ENCODE results near the gene MEGF8. TPM values are rescaled to one million over a fixed set of nuclear protein-coding genes. Genes with fewer than 3 reads are reported as not detected.

Gene MEGF8, protein sequence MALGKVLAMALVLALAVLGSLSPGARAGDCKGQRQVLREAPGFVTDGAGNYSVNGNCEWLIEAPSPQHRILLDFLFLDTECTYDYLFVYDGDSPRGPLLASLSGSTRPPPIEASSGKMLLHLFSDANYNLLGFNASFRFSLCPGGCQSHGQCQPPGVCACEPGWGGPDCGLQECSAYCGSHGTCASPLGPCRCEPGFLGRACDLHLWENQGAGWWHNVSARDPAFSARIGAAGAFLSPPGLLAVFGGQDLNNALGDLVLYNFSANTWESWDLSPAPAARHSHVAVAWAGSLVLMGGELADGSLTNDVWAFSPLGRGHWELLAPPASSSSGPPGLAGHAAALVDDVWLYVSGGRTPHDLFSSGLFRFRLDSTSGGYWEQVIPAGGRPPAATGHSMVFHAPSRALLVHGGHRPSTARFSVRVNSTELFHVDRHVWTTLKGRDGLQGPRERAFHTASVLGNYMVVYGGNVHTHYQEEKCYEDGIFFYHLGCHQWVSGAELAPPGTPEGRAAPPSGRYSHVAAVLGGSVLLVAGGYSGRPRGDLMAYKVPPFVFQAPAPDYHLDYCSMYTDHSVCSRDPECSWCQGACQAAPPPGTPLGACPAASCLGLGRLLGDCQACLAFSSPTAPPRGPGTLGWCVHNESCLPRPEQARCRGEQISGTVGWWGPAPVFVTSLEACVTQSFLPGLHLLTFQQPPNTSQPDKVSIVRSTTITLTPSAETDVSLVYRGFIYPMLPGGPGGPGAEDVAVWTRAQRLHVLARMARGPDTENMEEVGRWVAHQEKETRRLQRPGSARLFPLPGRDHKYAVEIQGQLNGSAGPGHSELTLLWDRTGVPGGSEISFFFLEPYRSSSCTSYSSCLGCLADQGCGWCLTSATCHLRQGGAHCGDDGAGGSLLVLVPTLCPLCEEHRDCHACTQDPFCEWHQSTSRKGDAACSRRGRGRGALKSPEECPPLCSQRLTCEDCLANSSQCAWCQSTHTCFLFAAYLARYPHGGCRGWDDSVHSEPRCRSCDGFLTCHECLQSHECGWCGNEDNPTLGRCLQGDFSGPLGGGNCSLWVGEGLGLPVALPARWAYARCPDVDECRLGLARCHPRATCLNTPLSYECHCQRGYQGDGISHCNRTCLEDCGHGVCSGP (N-terminal part only)
- 32.8 TPM for total RNA-seq

DNA sequence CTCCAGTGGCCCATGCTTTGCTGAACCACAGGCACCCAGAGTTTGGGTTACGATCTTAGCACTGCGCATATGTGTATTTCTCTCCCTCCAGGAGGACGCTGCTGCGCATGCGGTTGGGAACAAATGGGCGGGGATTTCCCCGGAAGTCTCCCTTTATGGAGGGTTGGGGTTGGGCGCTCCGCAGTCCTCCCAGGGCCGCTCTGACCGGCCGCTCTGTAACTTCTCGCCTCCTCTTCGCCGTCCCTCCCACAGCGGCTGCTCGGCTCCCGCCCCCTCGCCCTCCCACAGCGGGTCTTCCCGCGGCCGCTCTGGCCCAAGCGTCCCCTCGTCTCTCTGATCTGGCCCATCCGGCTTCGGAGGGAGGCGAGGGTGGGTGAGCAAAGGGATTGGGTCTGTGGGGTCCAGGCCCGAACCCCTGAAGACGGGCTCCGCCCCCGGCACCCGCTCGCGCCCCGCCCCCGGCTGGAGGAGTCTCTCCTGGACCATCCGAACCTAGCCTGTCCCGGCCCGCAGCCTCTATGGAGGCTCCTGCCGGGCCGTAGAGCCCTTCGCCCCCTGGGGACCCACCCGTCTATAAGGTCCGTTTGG lies at the start of gene MEGF8:
Gene MEGF8 (plus strand): TSS at position 328 of the 588 bp plus-strand sequence. CDS start 609 bp downstream, outside the sequence.
- DNase-seq (ENCODE audit: low spot score): peak; percentile 98

DNA sequence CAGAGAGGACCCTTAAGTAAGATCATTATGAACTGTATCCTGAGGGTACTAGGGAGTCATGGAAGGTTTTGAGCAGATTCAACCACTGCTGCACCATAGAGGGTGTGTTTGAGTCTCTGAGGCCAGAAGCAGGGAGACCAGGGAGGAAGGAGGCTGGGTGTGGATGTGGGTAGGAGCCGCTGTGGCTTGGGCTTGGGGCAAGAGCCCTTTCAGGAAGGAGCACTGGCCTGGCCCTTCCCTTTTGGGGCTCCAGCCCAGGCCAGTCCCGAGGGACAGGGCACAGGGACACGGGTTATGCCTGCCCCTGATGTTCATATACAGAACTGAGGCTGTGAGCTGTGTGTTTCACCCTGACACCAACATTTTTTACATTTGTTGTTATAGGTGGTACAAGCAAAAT lies 49.2 kb upstream of the MEGF8 start:
- DNase-seq (ENCODE audit: low spot score): no peak

DNA sequence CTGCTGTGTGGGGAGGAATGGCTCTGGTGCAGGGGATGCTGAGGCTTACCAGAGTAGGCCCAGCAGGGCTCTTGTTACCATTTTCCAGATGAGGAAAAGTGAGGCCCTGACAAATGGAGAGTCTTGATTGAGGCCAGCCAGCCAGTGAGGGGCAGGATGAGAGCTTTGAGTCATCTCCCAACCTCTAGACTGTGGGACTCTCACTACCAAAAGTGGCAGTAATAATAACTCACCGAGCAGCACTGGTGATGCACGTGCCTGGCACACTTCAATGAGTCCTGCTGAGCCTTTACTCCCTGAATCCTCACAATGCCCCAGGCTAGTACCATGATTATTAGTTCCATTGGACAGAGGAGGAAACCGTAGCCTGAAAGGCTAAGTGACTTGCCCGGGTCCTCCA lies 48.6 kb upstream of the MEGF8 start:
- no peak for DNase-seq (ENCODE audit: low spot score)

DNA sequence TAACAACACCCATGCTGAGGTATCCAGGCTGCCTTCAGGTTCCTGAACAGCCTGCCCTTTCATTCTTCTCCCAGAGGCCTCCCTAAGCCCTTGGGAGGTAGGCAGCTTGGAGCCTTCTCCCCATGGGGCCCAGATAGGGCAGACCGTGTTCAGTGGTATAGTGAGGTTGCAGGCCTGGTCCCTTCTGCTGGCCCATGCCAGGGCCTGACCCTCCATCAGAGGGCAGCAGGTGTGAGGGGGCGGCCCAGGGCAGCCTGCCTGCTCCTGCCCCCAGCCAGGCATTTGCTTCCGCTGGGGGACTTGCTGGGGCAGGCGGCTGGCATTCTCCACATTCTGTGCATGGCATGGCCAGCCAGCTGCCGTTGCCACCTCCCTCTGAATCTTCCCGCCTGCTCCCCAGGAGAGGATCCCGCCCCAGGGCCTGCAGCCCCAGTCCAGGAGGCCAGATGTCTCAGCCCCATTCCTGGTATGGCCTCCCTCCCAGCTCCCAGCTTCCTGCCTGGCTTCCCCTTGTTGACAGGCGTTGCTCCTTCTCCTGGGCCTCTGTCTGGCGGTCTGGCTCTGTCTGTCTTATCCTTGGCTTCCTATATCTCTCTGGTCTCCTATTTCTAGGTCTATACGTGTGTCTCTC lies 47.5 kb upstream of the MEGF8 start:
- peak; percentile 26 for DNase-seq (ENCODE audit: low spot score)

- no peak for DNase-seq (ENCODE audit: low spot score)
These were observed 46.8 kb upstream of the MEGF8 start for GRCh38 chr19:42278452-42279154.

DNA sequence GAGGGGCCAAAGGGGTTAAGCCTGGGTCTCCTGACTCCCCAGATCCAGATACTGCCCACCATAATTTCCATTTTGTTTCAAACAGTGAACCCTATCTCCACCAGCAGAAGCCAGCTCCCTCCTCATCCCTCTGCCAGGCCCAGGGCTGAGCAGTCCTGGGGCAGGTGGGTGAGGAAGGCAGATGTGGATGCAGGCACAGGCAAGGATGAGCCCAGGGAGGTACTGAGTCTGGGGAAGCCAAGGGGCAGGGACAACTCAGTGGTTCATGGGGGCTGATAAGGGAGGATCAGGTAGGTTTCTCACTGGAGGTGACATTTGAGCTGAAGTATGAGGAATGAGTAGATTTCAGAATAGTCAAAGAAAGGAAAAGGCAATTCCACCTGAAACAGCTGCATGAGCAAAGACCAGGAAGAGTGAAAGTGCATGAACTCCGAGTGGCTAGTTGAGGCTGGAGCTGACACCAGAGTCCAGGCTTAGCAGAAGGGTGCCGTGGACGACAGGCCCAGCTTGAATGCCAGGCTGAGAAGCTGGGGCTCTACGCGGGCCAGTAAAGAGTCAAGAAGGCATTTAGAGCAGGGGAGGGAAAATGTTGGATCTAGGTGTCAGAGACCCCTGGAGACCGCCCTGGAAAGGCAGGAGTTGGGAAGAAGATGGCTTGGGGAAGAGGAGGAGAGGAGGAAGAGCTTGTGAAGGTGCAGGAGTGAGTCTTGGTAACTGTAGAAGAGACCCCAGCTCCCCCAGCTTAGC lies 46.1 kb upstream of the MEGF8 start:
- no peak for DNase-seq (ENCODE audit: low spot score)

DNA sequence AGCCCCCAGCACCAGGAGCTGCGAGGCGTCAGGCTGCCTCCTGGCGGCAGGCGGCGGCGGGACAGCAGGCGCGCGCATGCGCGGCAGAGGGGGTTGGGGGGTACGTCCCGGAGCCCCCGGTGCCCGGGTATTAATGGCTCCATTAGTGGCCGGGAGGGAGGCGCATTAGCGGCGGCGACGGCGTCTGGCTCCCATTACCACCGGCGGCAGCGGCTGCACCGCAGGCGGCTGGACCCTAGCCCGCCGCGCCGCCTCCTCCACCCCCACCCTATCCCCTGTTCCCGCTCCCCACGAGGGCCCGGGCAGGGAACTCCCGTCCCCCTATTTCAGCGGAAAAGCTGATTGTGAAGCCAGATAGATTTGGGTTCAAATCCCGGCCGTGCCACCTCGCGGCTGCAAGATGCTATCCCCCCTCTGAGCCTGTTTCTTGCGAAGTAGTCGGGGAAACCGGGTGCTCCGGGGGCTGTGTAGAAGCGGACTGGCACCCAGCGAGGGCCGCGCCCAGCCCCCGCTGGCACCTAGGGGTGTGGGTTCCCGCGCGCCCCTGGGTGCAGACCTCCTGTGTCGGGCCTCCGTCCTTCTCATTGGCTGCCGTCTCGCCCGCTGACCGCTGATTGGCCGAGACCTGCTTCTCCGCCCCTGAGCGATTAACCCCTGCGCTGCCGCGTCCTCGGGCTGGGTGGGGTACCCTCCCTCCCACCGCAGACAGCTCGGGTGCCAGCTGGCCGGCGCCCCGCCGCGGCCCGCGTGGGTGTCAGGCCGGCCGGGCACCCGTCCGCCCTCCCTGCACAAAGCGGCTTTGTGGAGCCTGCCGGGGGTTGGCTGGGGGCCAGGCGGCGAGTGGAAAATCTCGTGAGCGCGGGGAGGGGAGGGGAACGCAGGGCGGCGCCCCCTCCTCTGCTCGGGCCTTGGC lies 45.3 kb upstream of the MEGF8 start:
- DNase-seq (ENCODE audit: low spot score): peak; percentile 89

DNA sequence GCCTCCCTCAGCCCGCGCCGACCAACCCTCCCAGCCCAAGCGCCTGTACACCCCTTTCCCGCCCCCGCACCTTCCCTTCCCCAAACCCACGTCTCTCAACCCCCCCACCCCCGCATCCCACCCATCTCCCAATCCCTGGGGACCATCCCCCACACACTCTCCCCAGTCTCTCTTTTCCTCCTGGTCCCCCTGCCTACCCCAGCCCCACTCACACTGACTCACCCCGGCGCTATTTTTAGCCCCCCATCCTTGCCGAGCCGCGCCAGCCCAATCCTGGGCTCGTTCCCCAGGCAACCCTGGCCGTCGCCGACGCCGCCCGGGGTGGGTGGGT lies 44.7 kb upstream of the MEGF8 start:
- DNase-seq (ENCODE audit: low spot score): peak; percentile 35

- peak; percentile 23 for DNase-seq (ENCODE audit: low spot score)
These were observed 44.1 kb upstream of the MEGF8 start for GRCh38 chr19:42281146-42281826.

DNA sequence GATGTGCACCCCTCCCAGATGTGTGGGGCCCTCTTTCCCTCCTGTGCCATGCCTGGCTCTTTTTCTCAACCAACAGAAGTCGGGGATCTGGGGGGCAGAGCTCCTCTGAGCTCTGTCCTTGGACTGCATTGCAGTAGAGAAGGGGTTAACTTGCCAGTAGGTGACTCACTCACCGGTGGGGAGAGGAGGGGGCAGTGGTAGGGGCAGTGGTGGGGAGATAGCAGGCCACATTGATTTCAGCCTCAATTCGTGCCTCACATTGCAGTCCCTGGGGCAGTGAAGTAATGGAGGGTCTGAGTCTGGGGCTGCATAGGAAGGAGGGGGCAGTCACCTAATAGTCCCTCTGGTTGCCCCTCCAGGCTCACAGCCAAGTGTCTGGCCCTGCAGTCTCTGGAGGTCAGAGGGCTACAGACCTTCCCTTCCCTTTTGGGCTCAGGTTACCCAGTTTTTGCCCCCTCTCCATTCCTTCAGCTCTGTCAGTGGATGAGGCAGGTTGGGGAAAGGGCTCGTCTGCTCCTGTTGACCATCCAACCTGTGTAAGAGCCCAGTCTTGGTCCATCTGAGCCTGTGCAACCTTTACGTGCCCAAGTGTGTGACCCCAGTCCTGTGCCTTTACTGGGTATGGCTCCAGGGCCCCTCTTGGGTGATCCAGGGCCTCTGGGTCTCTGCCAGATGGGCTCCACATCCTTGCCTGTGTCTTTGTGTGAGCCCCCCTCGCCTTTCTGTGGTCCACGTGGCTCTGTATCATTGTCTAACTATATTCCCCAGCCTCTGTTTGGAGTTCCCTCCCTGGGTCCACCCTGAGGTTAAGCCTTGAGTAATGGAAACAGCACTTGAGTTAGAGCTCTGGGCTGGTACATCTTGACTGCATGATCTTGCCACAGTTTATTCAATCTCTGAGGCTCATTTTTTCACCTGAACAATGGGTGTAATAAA lies 43.3 kb upstream of the MEGF8 start:
- no peak for DNase-seq (ENCODE audit: low spot score)

GRCh38 chr19:42282819-42283187 lies 42.6 kb upstream of the MEGF8 start:
- DNase-seq (ENCODE audit: low spot score): no peak

GRCh38 chr19:42283188-42284065 lies 42.0 kb upstream of the MEGF8 start:
- DNase-seq (ENCODE audit: low spot score): peak; percentile 95

DNA sequence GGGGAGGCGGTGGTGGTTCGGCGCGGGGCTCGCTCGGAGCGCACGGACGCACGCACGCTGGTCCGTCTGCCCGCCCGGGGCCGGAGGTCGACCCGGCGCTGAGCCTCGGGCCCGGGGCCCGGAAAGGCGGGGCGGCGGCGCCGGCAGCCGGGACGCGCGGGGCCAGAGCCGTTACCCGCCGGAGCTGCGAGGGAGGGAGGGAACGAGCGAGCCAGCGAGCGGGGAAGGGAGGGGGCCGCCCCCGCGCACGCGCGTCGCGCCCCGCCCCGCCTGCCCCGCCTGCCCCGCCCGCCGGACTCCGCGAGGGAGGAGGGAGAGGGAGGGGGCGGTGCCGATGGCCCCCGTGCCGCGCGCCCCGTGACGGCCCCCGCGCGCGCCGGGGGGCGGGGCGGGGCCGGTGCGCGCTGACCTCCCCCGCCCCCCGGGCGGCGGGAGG lies 41.4 kb upstream of the MEGF8 start:
- peak; percentile 74 for DNase-seq (ENCODE audit: low spot score)

DNA sequence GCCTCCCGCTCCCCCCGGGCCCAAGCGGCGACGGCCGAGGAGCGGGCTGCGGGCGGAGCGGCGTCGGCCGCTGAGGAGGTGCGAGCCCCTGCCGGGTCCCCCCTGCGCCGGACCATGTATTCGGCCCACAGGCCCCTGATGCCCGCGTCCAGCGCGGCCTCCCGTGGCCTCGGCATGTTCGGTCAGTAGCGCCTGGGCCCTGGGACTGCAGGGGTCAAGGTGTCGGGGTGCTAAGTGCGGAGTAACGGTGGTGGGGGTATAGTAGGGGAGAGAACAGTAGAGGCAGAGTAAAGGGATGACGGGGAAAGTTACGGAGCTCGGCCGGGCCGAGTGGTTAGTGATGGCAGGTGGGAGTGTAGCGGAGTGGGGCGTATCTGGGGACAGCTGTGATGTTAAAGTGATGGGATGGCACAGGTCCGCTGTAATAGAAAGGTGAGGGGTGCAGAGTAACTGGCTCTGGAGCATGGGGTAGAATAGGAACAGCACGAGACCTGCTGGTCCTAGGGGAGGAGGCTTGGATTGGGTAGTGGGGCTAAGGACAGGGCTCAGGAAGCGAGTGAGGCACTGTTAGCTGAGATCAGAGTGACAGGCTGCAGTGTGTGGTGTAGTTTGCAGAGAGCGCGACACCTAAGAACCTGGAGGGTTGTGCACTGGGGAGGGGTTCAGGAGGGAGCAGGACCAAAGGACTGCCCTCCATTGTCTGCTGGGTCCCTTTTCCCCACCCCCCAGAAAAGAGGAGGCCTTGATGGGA lies 40.7 kb upstream of the MEGF8 start:
- no peak for DNase-seq (ENCODE audit: low spot score)

DNA sequence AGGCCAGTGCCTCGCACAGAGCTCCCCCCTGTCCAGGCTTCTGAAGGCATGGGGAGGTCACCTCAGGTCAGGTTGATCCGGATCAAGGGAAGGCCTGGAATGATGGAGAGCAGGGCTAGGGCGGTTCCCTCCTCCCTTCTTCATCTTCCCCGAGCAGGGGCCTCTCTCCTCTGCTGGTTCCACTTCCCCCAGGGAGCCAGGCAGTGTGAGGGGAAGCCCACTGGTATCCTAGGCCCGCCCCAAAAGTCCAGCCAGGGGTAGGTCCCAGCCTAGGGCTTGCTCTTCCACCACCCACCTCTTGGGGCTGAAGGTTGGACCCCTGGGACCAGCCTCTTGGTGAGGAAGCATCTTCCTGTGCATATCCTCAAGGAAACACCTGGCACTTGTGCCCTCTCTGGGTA lies 39.9 kb upstream of the MEGF8 start:
- DNase-seq (ENCODE audit: low spot score): no peak

- DNase-seq (ENCODE audit: low spot score): no peak
These were observed 39.5 kb upstream of the MEGF8 start for GRCh38 chr19:42285988-42286348.

All from mucosa of gallbladder (tissue), 1 donor.